Activated CD4-positive, CD25-positive, alpha-beta regulatory T cell treated with anti-CD3 and anti-CD28 coated beads, Interleukin-2, amount 50 U/mL, for 16 hours (primary cell): ENCODE data around the gene PTGDS.

Experiments
- DNase-seq: peaks from one replicate; pipeline ENCODE4 v3.0.0-alpha.2; 2020; ENCODE audit warnings: low read depth, low spot score

PTGDS gene

DNA sequence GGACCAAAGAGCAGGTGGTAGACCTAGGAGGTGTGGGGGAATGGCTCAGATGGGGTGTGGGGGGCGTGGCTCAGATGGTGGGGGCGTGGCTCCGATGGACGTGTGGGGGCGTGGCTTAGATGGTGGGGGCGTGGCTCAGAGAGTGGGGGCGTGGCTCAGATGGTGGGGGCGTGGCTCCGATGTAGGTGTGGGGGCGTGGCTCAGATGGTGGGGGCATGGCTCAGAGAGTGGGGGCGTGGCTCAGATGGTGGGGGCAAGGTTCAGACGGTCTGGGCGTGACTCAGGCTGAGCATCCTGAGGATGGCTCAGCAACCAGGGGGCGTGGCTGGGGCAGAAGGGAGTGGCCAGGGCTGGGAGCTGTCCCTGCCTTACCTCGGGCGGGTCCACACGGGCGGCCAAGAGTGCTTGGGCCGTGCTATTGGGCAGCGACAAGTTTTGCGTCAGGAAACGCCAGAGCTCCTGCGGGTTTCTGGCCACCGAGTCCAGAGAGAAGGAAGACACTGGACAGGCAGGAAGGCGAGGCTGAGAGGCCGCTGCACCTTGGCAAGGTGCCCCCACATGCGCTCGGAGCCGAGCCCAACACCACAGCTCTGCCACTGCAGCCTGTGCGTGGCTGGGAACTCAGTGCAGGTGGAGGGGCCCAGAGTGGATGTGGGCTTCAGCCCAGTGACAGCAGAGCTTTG lies 44.8 kb downstream of the PTGDS start:
- no peak for DNase-seq

DNA sequence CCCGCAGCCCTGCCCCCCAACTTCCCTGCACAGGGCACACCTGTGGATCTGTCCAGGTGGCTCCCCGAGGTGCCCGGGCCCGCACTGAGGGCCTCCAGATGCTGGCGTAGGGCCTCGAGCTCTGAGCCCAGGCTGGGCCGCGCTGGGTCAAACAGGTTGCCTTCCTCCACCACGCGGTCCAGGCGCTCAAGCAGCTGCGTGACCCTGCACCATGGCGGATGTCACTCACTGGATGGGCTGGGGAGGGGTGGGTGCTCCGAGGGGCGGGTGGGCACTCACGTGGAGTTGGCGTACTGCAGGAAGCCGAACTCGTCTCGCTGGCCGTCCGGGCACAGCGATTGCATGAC lies 45.3 kb downstream of the PTGDS start:
- no peak for DNase-seq

DNA sequence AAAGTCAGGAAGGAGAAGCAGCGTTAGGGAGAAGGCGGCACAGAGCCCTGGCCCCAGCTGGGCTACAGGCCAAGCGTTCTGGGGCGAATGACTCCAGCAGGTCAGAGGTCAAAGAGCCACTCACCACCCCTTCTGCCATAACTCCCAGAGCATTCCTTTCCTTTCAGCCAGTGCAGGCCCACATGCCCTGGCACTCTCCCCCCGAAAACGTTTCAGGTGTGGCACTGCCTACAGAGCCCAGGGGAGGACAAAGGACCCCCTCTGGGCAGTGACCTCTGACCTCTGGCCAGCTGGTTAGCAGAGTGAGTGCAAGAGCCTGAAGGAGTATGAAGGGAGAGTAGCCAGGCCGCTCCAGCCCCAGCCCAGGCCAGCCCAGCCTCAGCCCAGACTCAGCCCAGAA lies 45.9 kb downstream of the PTGDS start:
- no peak for DNase-seq

DNA sequence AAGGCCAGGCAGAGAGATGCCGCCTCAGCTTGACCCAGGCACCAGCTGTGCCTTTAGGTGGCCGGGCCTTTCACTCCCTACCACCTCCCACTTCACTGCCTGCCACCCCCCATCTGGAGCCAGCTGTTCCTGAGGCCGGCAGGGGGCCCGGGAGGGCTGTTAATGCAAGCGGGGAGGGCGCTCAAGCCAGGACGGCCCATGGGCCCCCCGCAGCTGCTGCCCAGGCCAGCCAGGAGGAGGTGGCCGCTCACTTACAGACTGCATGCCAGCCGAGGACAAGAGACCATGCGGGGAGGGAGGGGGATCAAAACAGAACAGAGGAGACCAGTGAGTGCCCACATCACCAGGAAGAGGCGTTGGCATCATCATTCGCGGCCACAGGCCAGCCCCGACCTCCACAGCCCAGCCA lies 46.3 kb downstream of the PTGDS start:
- no peak for DNase-seq

DNA sequence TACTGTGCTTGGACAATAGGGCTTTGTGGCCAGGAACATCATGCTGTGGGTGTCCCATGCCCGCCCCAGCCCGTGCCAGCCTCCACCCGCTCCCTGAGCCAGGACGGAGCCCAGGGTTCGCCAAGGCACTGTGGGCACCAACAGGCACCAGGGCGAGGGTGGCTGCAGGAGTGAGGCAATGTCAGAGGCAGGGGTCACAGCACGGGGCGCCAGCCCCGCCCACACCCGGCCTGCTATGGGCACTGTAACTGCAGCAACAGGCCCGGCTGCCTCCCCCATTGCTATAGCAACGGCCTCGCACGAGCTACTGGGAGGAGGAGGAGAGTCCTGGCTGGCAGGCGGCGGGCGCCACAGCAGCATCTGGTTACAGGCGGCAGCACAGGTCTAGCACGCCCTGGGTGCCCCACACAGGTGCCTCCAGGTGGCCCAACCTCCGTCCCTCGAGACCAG lies 48.2 kb downstream of the PTGDS start:
- no peak for DNase-seq

DNA sequence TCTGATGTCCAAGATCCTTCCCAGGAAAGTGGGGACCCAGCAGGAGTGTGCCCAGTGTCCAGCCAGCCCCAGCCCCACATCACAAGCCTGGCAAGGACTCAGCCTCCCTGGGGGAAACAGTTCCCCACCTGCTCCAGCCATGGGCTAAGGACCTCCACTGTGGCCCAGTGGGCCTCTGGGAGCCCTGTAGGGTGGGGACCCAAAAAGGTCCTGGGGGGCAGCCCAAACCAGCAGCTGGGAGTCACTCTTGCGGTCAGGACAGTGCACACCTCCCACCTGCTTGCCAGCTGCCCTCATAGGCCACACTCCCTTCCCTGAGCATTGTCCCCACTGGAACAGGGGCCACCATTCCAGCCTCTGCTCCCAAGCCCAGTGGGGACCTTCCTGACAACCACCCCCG lies 49.1 kb downstream of the PTGDS start:
- no peak for DNase-seq

DNA sequence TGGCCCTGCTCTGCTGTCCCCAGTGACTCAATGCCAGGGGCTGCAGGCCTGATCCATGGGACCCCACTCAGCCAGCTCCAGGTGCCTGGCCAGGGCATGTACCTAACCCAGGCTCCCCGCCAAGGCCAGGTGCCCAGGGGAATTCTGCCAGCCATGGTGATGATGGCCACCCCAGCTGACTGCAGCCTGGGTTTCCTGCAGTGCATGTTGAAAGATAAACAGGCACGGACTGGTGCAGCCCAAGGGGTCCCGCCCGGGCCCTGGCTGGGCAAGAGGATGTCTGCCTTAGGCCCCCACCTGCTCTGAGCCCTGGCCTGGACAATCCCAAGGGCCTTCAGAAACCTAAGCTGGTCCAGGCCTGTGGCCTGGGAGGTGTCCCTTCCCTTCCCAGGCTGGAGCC lies 49.5 kb downstream of the PTGDS start:
- DNase-seq, result no peak

DNA sequence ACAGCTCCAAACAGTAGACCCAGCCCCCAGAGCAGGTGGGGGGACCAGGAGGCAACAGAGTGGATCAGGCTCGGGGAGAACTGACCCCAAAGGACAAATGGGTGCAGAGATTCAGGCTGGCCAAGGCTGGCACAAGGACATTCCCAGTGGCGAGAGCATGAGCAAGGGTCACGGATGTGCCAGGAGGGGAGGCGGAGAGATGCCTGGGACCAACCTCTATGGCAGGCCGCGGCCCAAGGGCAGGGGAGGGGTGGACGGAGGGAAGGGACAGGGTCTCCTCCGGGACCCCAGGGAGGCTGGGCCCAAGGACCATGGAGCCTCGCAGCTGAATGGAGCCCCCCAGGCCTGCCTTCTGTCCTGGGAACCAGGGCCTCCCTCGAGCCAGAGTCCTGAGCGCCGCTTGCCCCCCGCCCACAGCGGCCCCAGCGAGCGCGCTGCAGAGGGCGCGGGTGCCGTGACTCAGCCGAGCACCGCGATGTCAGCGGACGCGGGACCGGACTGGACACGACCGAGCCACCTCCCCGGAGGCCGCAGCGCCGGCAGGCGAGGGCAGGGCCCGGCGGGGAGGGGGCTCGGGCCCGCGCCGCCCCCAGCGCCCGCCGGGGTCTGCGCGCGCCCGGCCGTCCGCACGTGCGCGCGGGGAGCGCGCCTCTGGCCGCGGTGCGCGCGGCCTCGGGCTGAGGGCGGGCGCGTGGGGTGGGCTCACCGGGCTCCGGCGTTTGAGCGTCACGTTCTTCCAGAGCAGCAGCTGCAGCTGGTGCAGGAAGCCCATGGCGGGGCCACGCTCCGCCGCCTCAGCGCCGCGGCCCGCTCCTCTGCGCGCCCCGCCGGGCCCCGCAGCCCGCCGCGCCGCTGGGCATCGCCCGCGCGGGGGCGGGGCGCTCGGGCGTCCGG lies 50.3 kb downstream of the PTGDS start, which contains the start of gene ABCA2:
ABCA2 (minus strand) TSS at position 869 of the 894 bp plus-strand sequence; CDS start at position 772, 97 bp downstream.
- no peak for DNase-seq

DNA sequence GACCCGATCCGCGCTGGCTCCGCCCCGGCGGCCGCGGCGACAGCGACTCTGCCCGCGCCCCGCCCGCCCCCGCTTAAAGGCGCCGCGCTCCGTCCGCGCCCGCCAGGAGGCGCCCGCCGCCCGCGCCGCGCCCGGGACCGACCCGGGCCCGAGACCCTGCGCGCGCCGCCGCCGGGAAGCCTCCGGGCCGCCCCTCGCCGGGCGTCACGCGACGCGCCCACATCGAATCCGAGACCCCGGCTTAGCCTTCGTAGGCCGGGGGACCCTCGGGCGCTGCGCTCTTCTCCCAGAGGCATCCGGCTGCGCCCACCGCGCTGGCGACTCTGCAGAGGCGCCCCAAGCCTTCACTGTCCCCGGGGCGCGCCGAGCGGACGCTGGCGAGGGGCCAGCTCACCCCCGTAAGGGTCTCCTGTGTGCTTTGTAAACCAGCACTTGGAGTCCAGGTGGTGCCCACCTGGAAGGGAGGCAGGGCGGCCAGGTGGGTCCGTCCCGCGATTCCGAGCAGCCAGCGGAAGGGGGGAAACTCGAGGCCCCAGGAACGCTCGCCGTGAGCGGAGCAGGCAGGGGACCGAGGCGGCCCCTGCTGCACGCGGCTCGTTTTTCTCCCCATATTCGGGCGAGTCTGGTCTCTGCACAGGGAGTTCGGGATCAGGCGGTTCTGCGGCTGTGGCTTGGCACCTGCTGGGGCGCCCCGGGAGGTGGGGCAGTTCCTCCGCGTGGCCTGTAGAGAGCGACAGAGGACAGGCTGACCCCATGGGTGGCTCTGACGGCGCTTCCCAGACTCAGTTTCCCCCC lies 51.2 kb downstream of the PTGDS start:
- DNase-seq, result no peak

DNA sequence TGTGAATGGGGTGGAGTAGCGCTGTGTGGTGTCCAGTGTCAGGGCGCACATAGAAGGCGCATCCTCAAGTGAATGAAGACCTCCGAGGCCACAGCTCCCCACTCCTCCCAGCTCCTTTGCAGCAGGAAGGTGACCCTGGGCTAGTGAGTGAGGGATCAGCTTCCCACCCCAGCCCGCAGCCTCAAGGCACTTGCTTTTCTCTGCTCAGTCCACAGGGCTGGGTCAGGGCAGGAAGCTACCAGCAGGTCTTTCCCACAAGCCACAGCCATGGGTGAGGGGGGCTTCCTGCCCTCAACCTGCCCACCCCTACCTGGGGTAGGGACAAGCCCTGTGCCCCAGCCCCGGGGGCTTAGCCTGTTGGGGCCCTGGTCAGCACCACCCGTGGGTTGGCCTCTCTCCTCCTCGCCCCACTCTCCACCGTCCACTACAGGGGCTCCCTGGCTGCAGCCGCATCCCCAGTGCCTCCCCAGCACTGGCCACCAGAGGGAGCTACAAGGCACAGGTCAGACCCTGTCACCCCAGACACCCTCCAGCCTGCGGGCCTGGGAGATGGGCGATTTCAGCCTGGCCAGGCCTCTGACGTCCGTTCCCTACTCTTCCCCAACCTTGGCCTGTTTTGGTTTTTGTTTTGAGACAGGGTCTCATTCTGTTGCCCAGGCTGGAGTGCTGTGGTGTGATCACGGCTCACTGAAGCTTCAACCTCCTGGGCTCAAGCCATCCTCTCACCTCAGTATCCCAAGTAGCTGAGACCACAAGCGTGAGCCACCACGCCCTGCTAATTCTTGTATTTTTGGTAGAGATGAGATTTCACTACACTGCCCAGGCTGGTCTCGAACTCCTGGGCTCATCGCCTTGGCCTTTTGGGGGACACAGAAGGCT lies 52.0 kb downstream of the PTGDS start:
- DNase-seq, result peak; percentile 54

DNA sequence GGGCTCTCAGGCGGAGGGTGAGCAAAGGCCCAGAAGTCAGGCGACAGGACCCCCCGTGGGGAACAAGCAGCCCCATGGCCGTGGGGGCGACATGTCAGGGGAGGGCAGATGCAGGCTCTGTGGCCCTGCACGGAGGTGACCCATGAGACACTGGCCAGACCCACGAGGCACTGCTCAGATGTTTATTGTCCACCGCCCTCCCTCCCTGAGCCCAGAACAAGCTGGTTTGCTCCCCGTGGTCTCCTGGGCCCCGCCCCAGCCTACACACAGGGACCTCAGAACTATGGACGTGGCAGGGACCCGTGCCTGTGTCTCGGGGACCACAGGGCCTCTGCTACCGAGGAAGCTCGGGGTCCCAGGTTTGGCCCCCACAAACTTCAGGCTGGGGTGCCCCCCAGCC lies 52.7 kb downstream of the PTGDS start:
- no peak for DNase-seq

DNA sequence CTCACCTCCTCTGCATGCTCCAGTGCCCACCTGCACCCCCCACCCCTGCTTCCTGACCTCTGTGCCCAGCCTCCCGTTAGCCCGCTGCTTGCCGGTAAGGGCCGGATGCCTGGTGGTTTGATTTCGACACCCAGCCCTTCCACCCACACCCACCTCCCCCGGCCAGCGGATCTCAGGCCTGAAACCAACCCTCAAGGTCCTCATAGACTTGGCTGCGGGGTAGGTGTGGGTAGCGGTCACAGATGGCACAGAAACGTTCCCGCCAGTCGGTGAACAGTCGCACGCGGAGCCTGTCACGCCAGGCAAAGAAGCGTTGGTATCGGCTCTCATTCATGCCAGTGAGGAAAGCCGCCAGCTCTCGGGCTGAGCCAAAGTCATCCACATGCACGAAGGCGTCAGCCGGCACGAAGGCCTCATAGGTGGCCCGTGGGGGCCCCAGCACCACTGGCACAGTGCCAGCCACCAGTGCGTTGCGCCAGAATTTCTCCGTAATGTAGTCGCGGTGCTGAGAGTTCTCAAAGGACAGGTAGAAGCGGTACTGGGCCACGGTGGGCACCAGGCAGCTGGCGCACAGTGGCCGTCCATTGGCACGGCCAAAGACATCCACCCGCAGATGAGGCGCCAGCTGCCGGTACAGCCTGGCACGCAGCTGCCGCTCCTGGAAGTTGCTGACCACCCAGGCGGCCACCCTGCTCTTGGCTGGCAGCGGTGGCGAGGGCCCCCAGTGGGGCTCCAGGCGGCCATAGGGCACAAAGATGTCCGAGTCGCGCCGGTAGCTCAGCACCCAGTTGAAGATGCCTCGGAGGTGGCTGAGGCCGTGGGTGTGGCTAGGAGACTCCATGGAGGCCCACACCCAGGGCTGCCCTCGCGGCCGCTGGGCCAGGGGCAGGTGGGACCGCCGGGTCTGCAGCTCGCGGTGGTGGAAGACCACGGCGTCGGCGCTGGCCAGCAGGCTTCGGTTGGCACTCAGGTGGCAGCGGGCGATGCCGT lies 53.5 kb downstream of the PTGDS start:
- no peak for DNase-seq
